ENCODE measurements around the gene KRABD2.

KRABD2 gene

GRCh38 chr17:8376271-8377067 is at the start of gene KRABD2:
KRABD2 (minus strand) TSS chr17:8376704.
- WGBS (ENCODE audit: insufficient coverage) = 0% methylated on average over 27 of the region's 41 CpGs
- Mint-ChIP-seq H3K36me3 (peaks cover 37% of the 10 kb centered on the region), H3K4me3 (peak within 1 kb of the TSS; percentile 83 to 89 (median 88)), H3K9me3 (no peaks in the 10 kb centered on the region), H3K27me3 (no peaks in the 10 kb centered on the region), H3K4me1 (peaks cover 50 to 59% (median 57%) of the 10 kb centered on the region in 3 donors), H3K27ac (peak within 1 kb of the TSS; percentile 85 to 86)
- H3K27ac ChIP-seq (ENCODE audit: low read length) = peak within 1 kb of the TSS; percentile 65
- no peaks in the 10 kb centered on the region for H3K9me3 ChIP-seq
- ATAC-seq (replicated peaks in 1 of 4) = peak; percentile 98 to 100 (median 100)
- ChIA-PET CTCF (interaction anchor here (0.5 to 2.1 kb wide), 14 partner anchors 10 to 1938 kb away, joined by 3 to 12 read pairs (median 3); partner anchors contain the start of genes NDEL1 (in 1 of the 2) and TP53 (in 1 of the 2)), POLR2A (interaction anchor here (0.6 to 1.0 kb wide), 3 partner anchors 13 to 155 kb away, joined by 3 to 5 read pairs (median 4); no protein-coding TSS in a partner anchor)
- H3K4me3 ChIP-seq (ENCODE audit: control insufficient read depth in 1 of 2, extremely low read depth in 1 of 2, low read length in 1 of 2) = peak within 1 kb of the TSS; percentile 74 to 94
- no peaks in the 10 kb centered on the region for H3K27me3 ChIP-seq (replicated peaks in 1 of 2; ENCODE audit: control insufficient read depth in 2 of 2, extremely low read depth in 1 of 2, insufficient read depth in 2 of 2, low read length in 1 of 2)
- peaks cover 29 to 30% of the 10 kb centered on the region in 2 experiments for H3K4me1 ChIP-seq (ENCODE audit: control insufficient read depth in 1 of 2, extremely low read depth in 1 of 2, insufficient read depth in 2 of 2, low read length in 2 of 2)
- DNase-seq = peak; percentile 74 to 92 (median 87)
- peaks cover 8 to 46% of the 10 kb centered on the region in 2 donors for H3K36me3 ChIP-seq (ENCODE audit: control insufficient read depth in 2 of 2, extremely low read depth in 1 of 2, insufficient read depth in 1 of 2, low read length in 1 of 2)

- Mint-ChIP-seq H3K4me3 (no peak overlapping the region), H3K4me1 (no peaks in the 10 kb centered on the region), H3K9me3 (no peaks in the 10 kb centered on the region), H3K36me3 (no peaks in the 10 kb centered on the region), H3K27ac (no peak overlapping the region), H3K27me3 (peaks cover 35 to 65% of the 10 kb centered on the region in 2 donors)
- no peaks in the 10 kb centered on the region for H3K36me3 ChIP-seq (ENCODE audit: control insufficient read depth in 2 of 2, extremely low read depth in 1 of 2, insufficient read depth in 1 of 2, low read length in 1 of 2)
- 86% methylated on average over 2 of the region's 3 CpGs for WGBS (ENCODE audit: insufficient coverage)
- DNase-seq (no peak), ATAC-seq (replicated peaks in 1 of 4) (no peak)
- peaks cover 0 to 28% of the 10 kb centered on the region in 2 experiments for H3K27me3 ChIP-seq (replicated peaks in 1 of 2; ENCODE audit: control insufficient read depth in 2 of 2, extremely low read depth in 1 of 2, insufficient read depth in 2 of 2, low read length in 1 of 2)
- H3K4me1 ChIP-seq (ENCODE audit: control insufficient read depth in 1 of 2, extremely low read depth in 1 of 2, insufficient read depth in 2 of 2, low read length in 2 of 2) = no peaks in the 10 kb centered on the region
- no peak overlapping the region for H3K4me3 ChIP-seq (ENCODE audit: control insufficient read depth in 1 of 2, extremely low read depth in 1 of 2, low read length in 1 of 2)
- H3K27ac ChIP-seq (ENCODE audit: low read length) = no peak overlapping the region
- ChIA-PET CTCF (no interaction called here), POLR2A (no interaction called here)
- H3K9me3 ChIP-seq = no peaks in the 10 kb centered on the region
These were observed 45.1 kb upstream of the KRABD2 start for GRCh38 chr17:8421571-8421970.

DNA sequence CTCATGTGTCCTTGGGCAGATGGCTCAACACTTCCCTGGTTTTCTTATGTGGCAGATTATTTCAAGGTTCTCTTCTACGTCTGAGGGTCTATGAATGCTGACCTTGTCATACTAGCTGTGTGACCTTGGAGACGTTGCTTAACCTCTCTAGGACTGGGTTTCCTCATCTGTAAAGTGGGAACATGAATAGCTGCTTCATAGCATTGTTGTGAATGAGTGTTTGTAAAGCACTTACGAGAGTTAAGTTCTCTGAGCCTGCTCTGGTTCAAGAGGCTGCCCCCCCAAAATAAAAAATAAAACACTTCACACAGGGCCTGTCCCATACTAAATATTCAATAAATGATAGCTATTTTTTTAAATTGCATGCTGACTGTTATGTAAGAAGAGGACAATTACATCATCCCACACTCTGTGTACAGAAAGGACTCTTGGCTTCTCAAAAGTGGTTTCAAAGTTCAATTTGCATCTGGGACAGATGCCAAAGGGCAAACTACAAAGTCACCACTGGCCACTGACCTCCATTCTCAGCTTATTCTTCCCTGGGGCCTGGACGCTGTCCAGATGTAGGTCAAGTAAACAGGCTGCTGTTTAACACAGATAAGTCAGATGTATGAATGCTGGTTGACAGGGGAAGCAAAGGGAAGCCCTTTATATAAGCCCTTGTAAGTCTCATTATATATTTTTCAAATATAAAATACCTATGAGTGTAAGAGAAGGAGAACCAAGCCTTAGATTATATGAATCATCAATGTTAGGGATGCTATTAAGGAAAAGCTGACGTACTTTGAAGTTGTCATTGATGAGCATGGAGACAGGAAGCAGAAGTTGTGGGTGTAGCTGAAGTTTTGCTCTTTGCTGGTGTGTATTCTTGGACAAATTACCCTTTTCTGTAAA is 43.8 kb upstream of the KRABD2 start:
- POLR2A ChIA-PET = interaction anchor here in 1 of 2 donors (0.5 kb wide), 1 partner anchor 17 kb away, joined by 4 read pairs; no protein-coding TSS in a partner anchor
- no peak for ATAC-seq (replicated peaks in 1 of 4)
- Mint-ChIP-seq H3K36me3 (no peaks in the 10 kb centered on the region), H3K27ac (no peak overlapping the region), H3K27me3 (peaks cover 39 to 66% of the 10 kb centered on the region in 2 donors), H3K9me3 (no peaks in the 10 kb centered on the region), H3K4me1 (no peaks in the 10 kb centered on the region), H3K4me3 (no peak overlapping the region)
- no peak for DNase-seq
- Histone ChIP-seq H3K4me3 (ENCODE audit: control insufficient read depth in 1 of 2, extremely low read depth in 1 of 2, low read length in 1 of 2) (no peak overlapping the region), H3K9me3 (no peaks in the 10 kb centered on the region), H3K4me1 (ENCODE audit: control insufficient read depth in 1 of 2, extremely low read depth in 1 of 2, insufficient read depth in 2 of 2, low read length in 2 of 2) (no peaks in the 10 kb centered on the region), H3K36me3 (ENCODE audit: control insufficient read depth in 2 of 2, extremely low read depth in 1 of 2, insufficient read depth in 1 of 2, low read length in 1 of 2) (no peaks in the 10 kb centered on the region), H3K27me3 (replicated peaks in 1 of 2; ENCODE audit: control insufficient read depth in 2 of 2, extremely low read depth in 1 of 2, insufficient read depth in 2 of 2, low read length in 1 of 2) (peaks cover 0 to 34% of the 10 kb centered on the region in 2 experiments), H3K27ac (ENCODE audit: low read length) (no peak overlapping the region)
- 61% methylated on average over 2 of the region's 5 CpGs for WGBS (ENCODE audit: insufficient coverage)
- CTCF ChIA-PET = interaction anchor here in 1 of 2 donors (1.0 kb wide), 1 partner anchor 10 kb away, joined by 3 read pairs; no protein-coding TSS in a partner anchor

DNA sequence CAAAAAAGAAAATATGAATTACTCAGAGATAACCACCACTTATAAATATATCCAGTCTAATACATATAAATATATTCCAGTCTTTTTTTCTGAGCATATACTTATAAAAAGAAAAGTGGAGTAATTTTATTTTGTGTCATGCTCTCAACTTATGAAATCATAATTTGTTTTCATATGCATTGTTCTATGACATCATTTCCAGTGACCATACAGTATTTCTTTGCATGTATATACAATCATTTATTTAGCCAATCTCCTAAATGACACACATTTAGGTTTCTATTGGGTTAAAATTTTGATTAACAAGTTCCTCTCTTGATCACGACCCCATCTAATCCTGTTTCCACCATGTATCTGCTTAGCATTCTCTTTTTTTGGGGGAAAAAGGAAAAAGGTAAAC is 42.8 kb upstream of the KRABD2 start:
- no CpG with 5 or more reads among the region's 1 CpG for WGBS (ENCODE audit: insufficient coverage)
- Histone ChIP-seq H3K27ac (ENCODE audit: low read length) (no peak overlapping the region), H3K4me1 (ENCODE audit: control insufficient read depth in 1 of 2, extremely low read depth in 1 of 2, insufficient read depth in 2 of 2, low read length in 2 of 2) (no peaks in the 10 kb centered on the region), H3K4me3 (ENCODE audit: control insufficient read depth in 1 of 2, extremely low read depth in 1 of 2, low read length in 1 of 2) (no peak overlapping the region), H3K9me3 (no peaks in the 10 kb centered on the region), H3K27me3 (replicated peaks in 1 of 2; ENCODE audit: control insufficient read depth in 2 of 2, extremely low read depth in 1 of 2, insufficient read depth in 2 of 2, low read length in 1 of 2) (peaks cover 0 to 30% of the 10 kb centered on the region in 2 experiments), H3K36me3 (ENCODE audit: control insufficient read depth in 2 of 2, extremely low read depth in 1 of 2, insufficient read depth in 1 of 2, low read length in 1 of 2) (no peaks in the 10 kb centered on the region)
- no peak overlapping the region for H3K4me3 Mint-ChIP-seq
- no peak for ATAC-seq (replicated peaks in 1 of 4)
- H3K4me1 Mint-ChIP-seq = no peaks in the 10 kb centered on the region
- peaks cover 34 to 62% of the 10 kb centered on the region in 2 donors for H3K27me3 Mint-ChIP-seq
- no peak overlapping the region for H3K27ac Mint-ChIP-seq
- ChIA-PET CTCF (no interaction called here), POLR2A (no interaction called here)
- DNase-seq = no peak
- H3K9me3 Mint-ChIP-seq = no peaks in the 10 kb centered on the region
- H3K36me3 Mint-ChIP-seq = no peaks in the 10 kb centered on the region

GRCh38 chr17:8418471-8418870 is 42.0 kb upstream of the KRABD2 start:
- H3K4me3 Mint-ChIP-seq = no peak overlapping the region

GRCh38 chr17:8417806-8418205 is 41.3 kb upstream of the KRABD2 start:
- peaks cover 0 to 8% of the 10 kb centered on the region in 2 experiments for H3K4me1 ChIP-seq (ENCODE audit: control insufficient read depth in 1 of 2, extremely low read depth in 1 of 2, insufficient read depth in 2 of 2, low read length in 2 of 2)

More at GRCh38 chr17:8418471-8418870, 42.0 kb upstream of the KRABD2 start:
- no peak for ATAC-seq (replicated peaks in 1 of 4)
- Histone ChIP-seq H3K4me3 (ENCODE audit: control insufficient read depth in 1 of 2, extremely low read depth in 1 of 2, low read length in 1 of 2) (no peak overlapping the region), H3K27me3 (replicated peaks in 1 of 2; ENCODE audit: control insufficient read depth in 2 of 2, extremely low read depth in 1 of 2, insufficient read depth in 2 of 2, low read length in 1 of 2) (peaks cover 0 to 30% of the 10 kb centered on the region in 2 experiments), H3K27ac (ENCODE audit: low read length) (no peak overlapping the region), H3K36me3 (ENCODE audit: control insufficient read depth in 2 of 2, extremely low read depth in 1 of 2, insufficient read depth in 1 of 2, low read length in 1 of 2) (no peaks in the 10 kb centered on the region), H3K4me1 (ENCODE audit: control insufficient read depth in 1 of 2, extremely low read depth in 1 of 2, insufficient read depth in 2 of 2, low read length in 2 of 2) (peaks cover 0 to 1% of the 10 kb centered on the region in 2 experiments), H3K9me3 (no peaks in the 10 kb centered on the region)
- H3K9me3 Mint-ChIP-seq = no peaks in the 10 kb centered on the region
- WGBS (ENCODE audit: insufficient coverage) = no CpG with 5 or more reads among the region's 1 CpG
- peaks cover 0 to 2% (median 2%) of the 10 kb centered on the region in 3 donors for H3K4me1 Mint-ChIP-seq
- no peaks in the 10 kb centered on the region for H3K36me3 Mint-ChIP-seq
- no peak for DNase-seq
- ChIA-PET POLR2A (interaction anchor here in 1 of 2 donors (0.7 kb wide), 1 partner anchor 327 kb away, joined by 3 read pairs; no protein-coding TSS in a partner anchor), CTCF (no interaction called here)
- no peak overlapping the region for H3K27ac Mint-ChIP-seq
- H3K27me3 Mint-ChIP-seq = peaks cover 34 to 60% of the 10 kb centered on the region in 2 donors

More at GRCh38 chr17:8417806-8418205, 41.3 kb upstream of the KRABD2 start:
- Histone ChIP-seq H3K27me3 (replicated peaks in 1 of 2; ENCODE audit: control insufficient read depth in 2 of 2, extremely low read depth in 1 of 2, insufficient read depth in 2 of 2, low read length in 1 of 2) (peaks cover 0 to 27% of the 10 kb centered on the region in 2 experiments), H3K36me3 (ENCODE audit: control insufficient read depth in 2 of 2, extremely low read depth in 1 of 2, insufficient read depth in 1 of 2, low read length in 1 of 2) (no peaks in the 10 kb centered on the region), H3K9me3 (no peaks in the 10 kb centered on the region), H3K27ac (ENCODE audit: low read length) (no peak overlapping the region), H3K4me3 (ENCODE audit: control insufficient read depth in 1 of 2, extremely low read depth in 1 of 2, low read length in 1 of 2) (no peak overlapping the region)
- ChIA-PET CTCF (no interaction called here), POLR2A (no interaction called here)
- peaks cover 0 to 9% (median 8%) of the 10 kb centered on the region in 3 donors for H3K4me1 Mint-ChIP-seq
- 94% methylated on average over 3 of the region's 4 CpGs for WGBS (ENCODE audit: insufficient coverage)
- no peak for ATAC-seq (replicated peaks in 1 of 4)
- H3K27me3 Mint-ChIP-seq = peaks cover 29 to 54% of the 10 kb centered on the region in 2 donors
- DNase-seq = peak in 1 of 35 experiments; percentile 13
- H3K36me3 Mint-ChIP-seq = no peaks in the 10 kb centered on the region
- no peaks in the 10 kb centered on the region for H3K9me3 Mint-ChIP-seq
- no peak overlapping the region for H3K4me3 Mint-ChIP-seq
- H3K27ac Mint-ChIP-seq = no peak overlapping the region

Data from T-cell (primary cell).